Body of pancreas (tissue), 4 donors: ENCODE measurements around the gene PLCB2.

ENCODE experiments used
- POLR2A ChIP-seq, 3 donors: fragments of 450-650 bp; IDR thresholded peaks; one replicate each; pipeline ENCODE4 v1.6.1; 2016; ENCODE audit warnings: antibody characterized with exemption in 3 of 3, mild to moderate bottlenecking in 2 of 3
- TF ChIP-seq, protein P1 (sequence below), 7 experiments: fragments of 450-650 bp in 4 of 7; fragments of 200-600 bp in 3 of 7; sonication (generic) in 3 of 7; IDR thresholded peaks; one replicate each; pipeline ENCODE4 v1.5.1; 2016 to 2019; ENCODE audit warnings: antibody characterized with exemption in 7 of 7

DNA sequence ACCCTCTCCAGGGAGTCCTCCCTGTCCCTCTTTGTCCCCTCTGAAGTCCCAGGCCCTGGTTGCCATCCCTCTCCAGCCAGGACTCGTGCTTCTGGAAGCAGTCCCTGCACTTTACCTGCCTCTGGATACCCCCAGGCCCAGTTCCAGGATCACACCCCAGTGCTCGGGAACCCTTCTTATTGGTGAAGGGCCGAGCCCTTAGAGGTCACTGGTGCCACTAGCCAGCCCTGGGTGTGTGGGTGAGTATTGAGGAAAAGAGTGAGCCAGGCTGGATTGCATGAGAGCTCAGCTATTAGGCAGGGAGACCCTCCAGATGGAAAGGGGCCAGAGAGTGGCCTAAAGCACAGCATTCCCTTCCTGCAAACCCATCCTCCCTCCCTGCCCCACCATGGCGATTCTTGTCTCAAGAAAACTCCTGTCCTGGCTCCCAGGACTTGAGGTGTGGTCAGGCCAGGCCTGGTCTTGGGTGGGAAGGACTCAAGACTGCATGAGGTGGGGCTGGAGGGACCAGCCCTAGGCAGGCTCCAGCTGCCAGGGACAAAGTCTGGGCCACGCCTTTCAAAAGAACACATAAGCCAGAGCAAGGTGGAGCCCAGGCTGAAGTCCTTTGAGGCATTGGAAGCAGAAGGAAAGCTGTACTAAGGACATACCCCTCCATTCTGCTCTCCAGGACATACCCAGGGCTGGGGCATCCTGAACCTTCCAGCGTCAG, 38.3 kb upstream of the PLCB2 start:
- TF ChIP-seq, protein P1, sequence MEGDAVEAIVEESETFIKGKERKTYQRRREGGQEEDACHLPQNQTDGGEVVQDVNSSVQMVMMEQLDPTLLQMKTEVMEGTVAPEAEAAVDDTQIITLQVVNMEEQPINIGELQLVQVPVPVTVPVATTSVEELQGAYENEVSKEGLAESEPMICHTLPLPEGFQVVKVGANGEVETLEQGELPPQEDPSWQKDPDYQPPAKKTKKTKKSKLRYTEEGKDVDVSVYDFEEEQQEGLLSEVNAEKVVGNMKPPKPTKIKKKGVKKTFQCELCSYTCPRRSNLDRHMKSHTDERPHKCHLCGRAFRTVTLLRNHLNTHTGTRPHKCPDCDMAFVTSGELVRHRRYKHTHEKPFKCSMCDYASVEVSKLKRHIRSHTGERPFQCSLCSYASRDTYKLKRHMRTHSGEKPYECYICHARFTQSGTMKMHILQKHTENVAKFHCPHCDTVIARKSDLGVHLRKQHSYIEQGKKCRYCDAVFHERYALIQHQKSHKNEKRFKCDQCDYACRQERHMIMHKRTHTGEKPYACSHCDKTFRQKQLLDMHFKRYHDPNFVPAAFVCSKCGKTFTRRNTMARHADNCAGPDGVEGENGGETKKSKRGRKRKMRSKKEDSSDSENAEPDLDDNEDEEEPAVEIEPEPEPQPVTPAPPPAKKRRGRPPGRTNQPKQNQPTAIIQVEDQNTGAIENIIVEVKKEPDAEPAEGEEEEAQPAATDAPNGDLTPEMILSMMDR (IDR thresholded peaks at IDR 0.05), result no peak
- TF ChIP-seq POLR2A (IDR thresholded peaks at IDR 0.05), result peak in 1 of 3 donors; percentile 7
